Ovary (tissue), 9 donors: ENCODE results near the gene UBFD1. TPM values are rescaled to one million over a fixed set of nuclear protein-coding genes. Genes with fewer than 3 reads are reported as not detected.

Source experiments
- DNase-seq, 5 donors: peaks; one replicate each; pipeline ENCODE4 v3.0.0-alpha.2; 2019 to 2020
- H3K27ac ChIP-seq, 2 donors: fragments of 200-600 bp; one replicate each; pipeline versions ENCODE4 v1.5.1 to v1.8.0; 2019 to 2022
- H3K27me3 ChIP-seq: fragments of 200-600 bp; one replicate; pipeline ENCODE4 v1.8.0; 2022
- H3K36me3 ChIP-seq: fragments of 200-600 bp; sonication (generic); one replicate; pipeline ENCODE4 v1.5.1; 2019
- H3K4me1 ChIP-seq: one replicate; pipeline ENCODE4 v1.8.1; 2013; ENCODE audit warnings: mild to moderate bottlenecking, moderate library complexity; ENCODE audit not compliant: insufficient read depth
- H3K4me3 ChIP-seq: fragments of 200-600 bp; sonication (generic); one replicate; pipeline ENCODE4 v1.5.1; 2017
- H3K9me3 ChIP-seq, 2 donors: fragments of 200-600 bp in 1 of 2; sonication (generic) in 1 of 2; one replicate each; pipeline versions ENCODE4 v1.5.1 to v1.8.1; 2013 to 2019; ENCODE audit warnings: mild to moderate bottlenecking in 1 of 2, moderate library complexity in 1 of 2
- CTCF ChIP-seq, 3 donors: fragments of 450-650 bp in 2 of 3; fragments of 200-600 bp in 1 of 3; IDR thresholded peaks; one replicate each; pipeline versions ENCODE4 v1.5.1 to v1.8.0; 2016 to 2022; ENCODE audit warnings: antibody characterized with exemption in 3 of 3, mild to moderate bottlenecking in 1 of 3
- EP300 ChIP-seq: sonication (generic); formaldehyde crosslinking; IDR thresholded peaks from one replicate; pipeline ENCODE4 v1.6.1; 2017; ENCODE audit warnings: antibody characterized with exemption
- POLR2A ChIP-seq: fragments of 450-650 bp; IDR thresholded peaks from one replicate; pipeline ENCODE4 v1.6.1; 2017; ENCODE audit warnings: antibody characterized with exemption, mild to moderate bottlenecking, moderate library complexity
- WGBS, 3 donors: extraction: QIAGEN DNeasy Blood & Tissue Kit in 1 of 3; methylation state at CpG; one replicate each; pipeline versions ENCODE4 v1.1.5 to v1.1.7; 2013 to 2017; 5-methylcytosine and 5-hydroxymethylcytosine counted together
- intact Hi-C, 4 donors: fragments of 100-400 bp; cut with DNase I; formaldehyde crosslinking; loops; one replicate each; pipeline versions ENCODE4 v1.11.0 to v1.15.1; 2022 to 2023
- polyA plus RNA-seq, 2 donors: library from polyadenylated mRNA; stranded (reverse); fragments of 200-250 nt in 1 of 2; fragments of 350-450 nt in 1 of 2; fragmentation: Illumina TruSeq in 1 of 2; extraction: RNeasy Lipid Tissue Mini Kit (QIAGEN cat#74804) in 1 of 2; gene quantifications; one replicate each; pipeline ENCODE4 v1.2.3, GENCODE V29; 2013 to 2014
- total RNA-seq, 7 donors: library from RNA; depleted of rRNA in 2 of 7; stranded (reverse); fragments of >200 nt in 2 of 7; fragmentation: NEBNext Ultra II Directional in 3 of 7; extraction: Animal tissue kit (Norgen Biotek cat#: 25700) in 3 of 7; gene quantifications; one replicate each; pipeline versions ENCODE4 v1.1.0 to v1.2.4, GENCODE V29; 2016 to 2023
- donor health status: DM: no; HTN: no; CAD: no; lungs with moderate emphysema.
- donor health status: DM: no; HTN: no; CAD: no.
- donor health status: Bipolar disorder and iron deficiency.
- donor health status: DM: yes; HTN: yes; CAD: no.
- donor health status: DM: no; HTN: no; CAD: no.
- donor health status: DM: yes; HTN: yes; CAD: no.

UBFD1 gene
- total and polyA plus RNA-seq, 9 donors = 13.8 to 67.4 (median 54.0) TPM

GRCh38 chr16:23584186-23585076 is 26.9 kb downstream of the UBFD1 start:
- Histone ChIP-seq H3K27ac (no peak overlapping the region), H3K9me3 (no peaks in the 10 kb centered on the region), H3K36me3 (no peaks in the 10 kb centered on the region), H3K4me3 (no peak overlapping the region), H3K27me3 (no peaks in the 10 kb centered on the region), H3K4me1 (no peaks in the 10 kb centered on the region)
- intact Hi-C loops = no loop called here
- no peak for TF ChIP-seq EP300
- no peak for TF ChIP-seq CTCF (IDR thresholded peaks at IDR 0.05)
- TF ChIP-seq POLR2A = no peak
- WGBS, 3 donors = 80 to 90% (median 88%) methylated on average over 13 to 14 of the region's 14 CpGs
- DNase-seq = no peak

DNA sequence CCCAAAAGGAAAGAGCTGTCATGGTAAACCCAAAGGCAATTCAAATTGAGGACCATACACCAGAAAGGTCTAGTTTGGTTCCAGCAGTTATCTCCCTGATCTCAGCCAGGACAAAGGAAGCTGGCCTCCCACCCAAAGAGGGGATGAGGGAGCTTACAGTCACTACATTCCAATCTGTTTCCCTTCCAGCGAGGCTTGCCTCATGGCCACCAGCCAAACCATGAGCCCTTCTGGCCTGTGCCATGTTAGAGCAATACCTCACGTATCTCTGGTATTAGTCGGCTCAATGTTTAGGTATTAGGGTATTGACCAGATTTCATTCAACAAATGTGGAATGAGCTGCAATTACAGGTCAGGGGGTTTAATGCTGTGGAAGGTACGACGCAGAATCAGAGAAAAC is 30.2 kb downstream of the UBFD1 start:
- DNase-seq = no peak
- 69 to 72% (median 72%) methylated on average over 5 of the region's 5 CpGs for WGBS, 3 donors
- TF ChIP-seq POLR2A (no peak), EP300 (no peak), CTCF (IDR thresholded peaks at IDR 0.05) (no peak)
- H3K36me3 ChIP-seq = no peaks in the 10 kb centered on the region
- no peak overlapping the region for H3K4me3 ChIP-seq
- H3K4me1 ChIP-seq = no peaks in the 10 kb centered on the region
- intact Hi-C loops = no loop called here
- H3K9me3 ChIP-seq = no peaks in the 10 kb centered on the region
- no peak overlapping the region for H3K27ac ChIP-seq
- no peaks in the 10 kb centered on the region for H3K27me3 ChIP-seq

- intact Hi-C loops = no loop called here
- Histone ChIP-seq H3K4me3 (no peak overlapping the region), H3K4me1 (peaks cover 6% of the 10 kb centered on the region), H3K36me3 (no peaks in the 10 kb centered on the region), H3K9me3 (no peaks in the 10 kb centered on the region), H3K27ac (no peak overlapping the region), H3K27me3 (no peaks in the 10 kb centered on the region)
- no peak for TF ChIP-seq POLR2A
- no peak for TF ChIP-seq EP300
- TF ChIP-seq CTCF (IDR thresholded peaks at IDR 0.05) = no peak
- DNase-seq = no peak
- WGBS, 3 donors = 75 to 93% (median 91%) methylated on average over 3 of the region's 3 CpGs
Observed at GRCh38 chr16:23590181-23590580, 32.7 kb downstream of the UBFD1 start.

DNA sequence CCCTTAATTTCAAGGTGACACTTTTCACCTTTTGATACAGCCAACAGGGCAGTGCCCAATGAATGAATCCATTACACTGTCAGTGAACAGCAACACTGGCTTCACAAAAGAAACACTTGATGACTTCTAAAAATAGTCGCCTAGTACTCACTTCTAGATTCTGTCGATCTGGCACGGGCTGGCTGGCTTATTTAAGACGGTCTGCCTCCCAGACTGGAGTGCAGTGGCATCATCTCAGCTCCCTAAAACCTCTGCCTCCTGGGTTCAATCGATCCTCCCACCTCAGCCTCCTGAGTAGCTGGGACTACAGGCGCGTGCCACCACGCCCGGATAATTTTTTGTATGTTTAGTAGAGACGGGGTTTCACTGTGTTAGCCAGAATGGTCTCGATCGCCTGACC is 36.7 kb downstream of the UBFD1 start:
- 93 to 97% (median 94%) methylated on average over 12 of the region's 12 CpGs for WGBS, 3 donors
- no peak for DNase-seq
- no peaks in the 10 kb centered on the region for H3K9me3 ChIP-seq
- intact Hi-C loops = no loop called here
- no peaks in the 10 kb centered on the region for H3K27me3 ChIP-seq
- TF ChIP-seq EP300 (no peak), POLR2A (no peak), CTCF (IDR thresholded peaks at IDR 0.05) (no peak)
- H3K4me1 ChIP-seq = peaks cover 7% of the 10 kb centered on the region
- no peak overlapping the region for H3K27ac ChIP-seq
- H3K4me3 ChIP-seq = no peak overlapping the region
- H3K36me3 ChIP-seq = no peaks in the 10 kb centered on the region
